GM12864 (cell line): ENCODE measurements around the gene LRCOL1.

Source experiments
- DNase-seq: peaks from one replicate; pipeline ENCODE4 v3.0.0-alpha.2; 2011; ENCODE audit warnings: low read depth
- H3K4me3 ChIP-seq: 2 replicates; pipeline ENCODE4 v1.5.1; 2011; ENCODE audit warnings: mild to moderate bottlenecking, low read depth, low read length, control low read depth
- CTCF ChIP-seq: IDR thresholded peaks from 2 replicates; pipeline ENCODE4 v1.5.1; 2011; ENCODE audit warnings: low read depth, mild to moderate bottlenecking, moderate library complexity, low read length, control low read depth, inconsistent platforms; ENCODE audit errors: missing control alignments

LRCOL1 gene

GRCh38 chr12:132617822-132618682, 7.7 kb upstream of the LRCOL1 start:
- DNase-seq = no peak
- no peak for TF ChIP-seq CTCF
- no peak overlapping the region for H3K4me3 ChIP-seq

- DNase-seq = no peak
- TF ChIP-seq CTCF = no peak
- H3K4me3 ChIP-seq = no peak overlapping the region
Measured at GRCh38 chr12:132617135-132617701, 6.8 kb upstream of the LRCOL1 start.

GRCh38 chr12:132615579-132616038, 5.2 kb upstream of the LRCOL1 start:
- TF ChIP-seq CTCF = no peak
- no peak overlapping the region for H3K4me3 ChIP-seq
- no peak for DNase-seq

GRCh38 chr12:132614861-132615578, 4.6 kb upstream of the LRCOL1 start:
- peak; percentile 43 for DNase-seq
- H3K4me3 ChIP-seq = no peak overlapping the region
- TF ChIP-seq CTCF = peak; percentile 92

GRCh38 chr12:132614029-132614428, 3.6 kb upstream of the LRCOL1 start:
- H3K4me3 ChIP-seq = no peak overlapping the region
- TF ChIP-seq CTCF = no peak
- no peak for DNase-seq

- no peak for TF ChIP-seq CTCF
- no peak overlapping the region for H3K4me3 ChIP-seq
- no peak for DNase-seq
Measured at GRCh38 chr12:132611620-132612019, 1.2 kb upstream of the LRCOL1 start.
